Neural progenitor cell (in vitro differentiated cells): ENCODE measurements around the gene GSG1L. TPM values are rescaled to one million over a fixed set of nuclear protein-coding genes. Genes with fewer than 3 reads are reported as not detected.
A peak's percentile ranks its signal among the peaks of the same experiment; 100 is the strongest.

Experiments used
- DNase-seq: peaks from one replicate; pipeline ENCODE4 v3.0.0-alpha.2; 2016; ENCODE audit warnings: low spot score
- H2AFZ ChIP-seq: fragments of 200-600 bp; sonication (generic); replicated peaks from 2 replicates; pipeline ENCODE4 v1.6.1; 2016; ENCODE audit warnings: antibody characterized with exemption
- H3F3A ChIP-seq: fragments of 200-600 bp; sonication (generic); 2 replicates; pipeline ENCODE4 v1.6.1; 2016; ENCODE audit warnings: antibody characterized with exemption, low read depth
- H3K27ac ChIP-seq: fragments of 200-600 bp; sonication (generic); 2 replicates; pipeline ENCODE4 v1.5.1; 2016; ENCODE audit warnings: mild to moderate bottlenecking
- H3K27me3 ChIP-seq: fragments of 200-600 bp; sonication (generic); 2 replicates; pipeline ENCODE4 v1.6.1; 2016; ENCODE audit warnings: mild to moderate bottlenecking, moderate library complexity
- H3K36me3 ChIP-seq: fragments of 200-600 bp; sonication (generic); 2 replicates; pipeline ENCODE4 v1.5.1; 2016
- H3K4me1 ChIP-seq: fragments of 200-600 bp; sonication (generic); 2 replicates; pipeline ENCODE4 v1.6.1; 2016; ENCODE audit warnings: mixed run types
- H3K4me2 ChIP-seq: fragments of 200-600 bp; sonication (generic); 2 replicates; pipeline ENCODE4 v1.6.1; 2016
- H3K4me3 ChIP-seq: fragments of 200-600 bp; sonication (generic); 2 replicates; pipeline ENCODE4 v1.5.1; 2016
- H3K79me2 ChIP-seq: fragments of 200-600 bp; sonication (generic); 2 replicates; pipeline ENCODE4 v1.6.1; 2016; ENCODE audit warnings: low read depth
- H3K9ac ChIP-seq: fragments of 200-600 bp; sonication (generic); 2 replicates; pipeline ENCODE4 v1.6.1; 2016
- H3K9me3 ChIP-seq: fragments of 200-600 bp; sonication (generic); 2 replicates; pipeline ENCODE4 v1.5.1; 2016; ENCODE audit warnings: low read depth
- H4K20me1 ChIP-seq: fragments of 200-600 bp; sonication (generic); 2 replicates; pipeline ENCODE4 v1.6.1; 2016; ENCODE audit warnings: low read depth
- H3K27ac Mint-ChIP-seq: 3 replicates; pipeline ENCODE4 v1.8.0; 2021; ENCODE audit warnings: mixed read lengths
- H3K27me3 Mint-ChIP-seq: 2 replicates; pipeline ENCODE4 v1.8.0; 2022; ENCODE audit warnings: low read depth, mild to moderate bottlenecking, inconsistent platforms, moderate library complexity, mixed read lengths; ENCODE audit not compliant: insufficient read depth
- H3K36me3 Mint-ChIP-seq: 3 replicates; pipeline ENCODE4 v1.8.0; 2021; ENCODE audit warnings: mixed read lengths
- H3K4me1 Mint-ChIP-seq: 3 replicates; pipeline ENCODE4 v1.8.0; 2021; ENCODE audit warnings: mixed read lengths
- H3K4me3 Mint-ChIP-seq: 3 replicates; pipeline ENCODE4 v1.8.0; 2021; ENCODE audit warnings: mild to moderate bottlenecking, moderate library complexity, mixed read lengths
- H3K9me3 Mint-ChIP-seq: 3 replicates; pipeline ENCODE4 v1.8.0; 2020; ENCODE audit warnings: mixed read lengths
- EZH2 ChIP-seq: fragments of 200-600 bp; sonication (generic); IDR thresholded peaks from 2 replicates; pipeline ENCODE4 v1.6.1; 2017; ENCODE audit warnings: antibody characterized with exemption, mild to moderate bottlenecking, moderate library complexity
- EZH2phosphoT487 ChIP-seq: fragments of 200-600 bp; sonication (generic); IDR thresholded peaks from 2 replicates; pipeline ENCODE4 v1.6.1; 2017; ENCODE audit warnings: antibody characterized with exemption
- total RNA-seq: library from RNA; depleted of rRNA; stranded (reverse); fragments of >200 nt; gene quantifications from 2 replicates; pipeline ENCODE4 v1.2.3, GENCODE V29; 2015; ENCODE audit warnings: low replicate concordance
- TF ChIP-seq, protein P1 (sequence below): fragments of 200-600 bp; sonication (generic); IDR thresholded peaks from 2 replicates; pipeline ENCODE4 v1.5.1; 2017; ENCODE audit warnings: antibody characterized with exemption, mild to moderate bottlenecking

The GSG1L gene
- total RNA-seq, 1 donor from 2014 or later = not detected

DNA sequence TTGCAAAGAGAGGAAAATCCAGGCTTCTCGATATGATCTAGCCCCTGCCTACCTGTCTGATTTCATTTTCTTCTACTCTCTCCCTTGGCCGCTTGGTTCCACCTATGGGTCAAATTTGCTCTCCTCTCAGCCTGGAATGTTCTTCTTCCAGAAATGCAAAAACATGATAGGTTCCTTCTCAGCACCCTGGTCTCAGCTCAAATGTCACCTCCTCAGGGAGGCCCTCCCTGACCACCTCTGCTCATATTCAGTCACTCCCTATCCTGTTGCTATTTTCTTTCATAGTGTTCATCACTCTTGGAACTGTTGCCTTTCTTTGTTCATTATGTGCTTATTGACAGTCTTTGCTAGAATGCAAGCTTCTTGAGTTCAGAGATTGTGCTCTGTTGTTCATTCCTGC is 305.0 kb downstream of the GSG1L start:
- H3K4me3 ChIP-seq = no peak overlapping the region
- no peak overlapping the region for H3K4me3 Mint-ChIP-seq
- no peak overlapping the region for H3K4me2 ChIP-seq
- no peak overlapping the region for H2AFZ ChIP-seq
- H3K9ac ChIP-seq = no peak overlapping the region
- TF ChIP-seq EZH2 (no peak), EZH2phosphoT487 (no peak)
- TF ChIP-seq, protein P1, sequence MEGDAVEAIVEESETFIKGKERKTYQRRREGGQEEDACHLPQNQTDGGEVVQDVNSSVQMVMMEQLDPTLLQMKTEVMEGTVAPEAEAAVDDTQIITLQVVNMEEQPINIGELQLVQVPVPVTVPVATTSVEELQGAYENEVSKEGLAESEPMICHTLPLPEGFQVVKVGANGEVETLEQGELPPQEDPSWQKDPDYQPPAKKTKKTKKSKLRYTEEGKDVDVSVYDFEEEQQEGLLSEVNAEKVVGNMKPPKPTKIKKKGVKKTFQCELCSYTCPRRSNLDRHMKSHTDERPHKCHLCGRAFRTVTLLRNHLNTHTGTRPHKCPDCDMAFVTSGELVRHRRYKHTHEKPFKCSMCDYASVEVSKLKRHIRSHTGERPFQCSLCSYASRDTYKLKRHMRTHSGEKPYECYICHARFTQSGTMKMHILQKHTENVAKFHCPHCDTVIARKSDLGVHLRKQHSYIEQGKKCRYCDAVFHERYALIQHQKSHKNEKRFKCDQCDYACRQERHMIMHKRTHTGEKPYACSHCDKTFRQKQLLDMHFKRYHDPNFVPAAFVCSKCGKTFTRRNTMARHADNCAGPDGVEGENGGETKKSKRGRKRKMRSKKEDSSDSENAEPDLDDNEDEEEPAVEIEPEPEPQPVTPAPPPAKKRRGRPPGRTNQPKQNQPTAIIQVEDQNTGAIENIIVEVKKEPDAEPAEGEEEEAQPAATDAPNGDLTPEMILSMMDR = no peak
- H3K36me3 Mint-ChIP-seq = peaks cover 17% of the 10 kb centered on the region
- no peak overlapping the region for H3K27ac ChIP-seq
- no peaks in the 10 kb centered on the region for H3K4me1 ChIP-seq
- H3K9me3 Mint-ChIP-seq = no peaks in the 10 kb centered on the region
- no peaks in the 10 kb centered on the region for H3K27me3 ChIP-seq
- H3K36me3 ChIP-seq = no peaks in the 10 kb centered on the region
- no peaks in the 10 kb centered on the region for H3F3A ChIP-seq
- peaks cover 8% of the 10 kb centered on the region for H3K27me3 Mint-ChIP-seq
- H3K4me1 Mint-ChIP-seq = peaks cover 53% of the 10 kb centered on the region
- H3K27ac Mint-ChIP-seq = no peak overlapping the region
- no peak for DNase-seq
- no peaks in the 10 kb centered on the region for H3K9me3 ChIP-seq
- H4K20me1 ChIP-seq = no peaks in the 10 kb centered on the region
- no peaks in the 10 kb centered on the region for H3K79me2 ChIP-seq

GRCh38 chr16:27756206-27756970 is 307.1 kb downstream of the GSG1L start:
- Mint-ChIP-seq H3K27ac (no peak overlapping the region), H3K9me3 (no peaks in the 10 kb centered on the region)

GRCh38 chr16:27754788-27755690 is 308.5 kb downstream of the GSG1L start:
- no peaks in the 10 kb centered on the region for H3K9me3 ChIP-seq
- no peak overlapping the region for H3K9ac ChIP-seq
- Mint-ChIP-seq H3K4me3 (no peak overlapping the region), H3K4me1 (peaks cover 36% of the 10 kb centered on the region), H3K27ac (peak overlapping the region; percentile 81), H3K9me3 (no peaks in the 10 kb centered on the region), H3K27me3 (peaks cover 9% of the 10 kb centered on the region), H3K36me3 (peaks cover 17% of the 10 kb centered on the region)
- no peaks in the 10 kb centered on the region for H3K36me3 ChIP-seq
- no peak overlapping the region for H2AFZ ChIP-seq
- H3K4me3 ChIP-seq = no peak overlapping the region
- no peak for DNase-seq
- no peaks in the 10 kb centered on the region for H3K27me3 ChIP-seq
- no peaks in the 10 kb centered on the region for H3F3A ChIP-seq
- TF ChIP-seq EZH2 (no peak), EZH2phosphoT487 (no peak)
- TF ChIP-seq, protein P1 = no peak
- no peak overlapping the region for H3K27ac ChIP-seq
- no peaks in the 10 kb centered on the region for H3K79me2 ChIP-seq
- no peaks in the 10 kb centered on the region for H3K4me1 ChIP-seq
- no peak overlapping the region for H3K4me2 ChIP-seq
- H4K20me1 ChIP-seq = no peaks in the 10 kb centered on the region

More at GRCh38 chr16:27756206-27756970, 307.1 kb downstream of the GSG1L start:
- Histone ChIP-seq H3K79me2 (no peaks in the 10 kb centered on the region), H3K4me2 (no peak overlapping the region), H2AFZ (no peak overlapping the region), H3K4me1 (no peaks in the 10 kb centered on the region), H3K27me3 (no peaks in the 10 kb centered on the region), H3K4me3 (no peak overlapping the region), H4K20me1 (no peaks in the 10 kb centered on the region), H3F3A (no peaks in the 10 kb centered on the region), H3K36me3 (no peaks in the 10 kb centered on the region), H3K9me3 (no peaks in the 10 kb centered on the region), H3K9ac (no peak overlapping the region), H3K27ac (no peak overlapping the region)
- Mint-ChIP-seq H3K27me3 (peaks cover 8% of the 10 kb centered on the region), H3K36me3 (peaks cover 20% of the 10 kb centered on the region), H3K4me3 (no peak overlapping the region), H3K4me1 (peaks cover 46% of the 10 kb centered on the region)
- DNase-seq = no peak
- TF ChIP-seq EZH2 (no peak), EZH2phosphoT487 (no peak)
- TF ChIP-seq, protein P1 = no peak
